Esophagus mucosa (tissue), 1 donor: ENCODE measurements around the gene ZNF778. TPM values are rescaled to one million over a fixed set of nuclear protein-coding genes. Genes with fewer than 3 reads are reported as not detected.
"Not testable (repeated sequence)": the region's sequence is repeated elsewhere in the genome, so short reads cannot be mapped to it uniquely, and the experiment has no call there.

Source experiments
- ATAC-seq: fragments of 200-7000 bp; cut with Tn5 transposase; one replicate; pipeline ENCODE4 v1.9.1; 2020
- total RNA-seq: library from RNA; stranded (reverse); gene quantifications from one replicate; pipeline ENCODE4 v1.2.4, GENCODE V29; 2023
- donor health status: DM: yes; HTN: yes; CAD: no.

ZNF778 gene
- total RNA-seq, 1 donor from 2014 or later, result 5.3 TPM

DNA sequence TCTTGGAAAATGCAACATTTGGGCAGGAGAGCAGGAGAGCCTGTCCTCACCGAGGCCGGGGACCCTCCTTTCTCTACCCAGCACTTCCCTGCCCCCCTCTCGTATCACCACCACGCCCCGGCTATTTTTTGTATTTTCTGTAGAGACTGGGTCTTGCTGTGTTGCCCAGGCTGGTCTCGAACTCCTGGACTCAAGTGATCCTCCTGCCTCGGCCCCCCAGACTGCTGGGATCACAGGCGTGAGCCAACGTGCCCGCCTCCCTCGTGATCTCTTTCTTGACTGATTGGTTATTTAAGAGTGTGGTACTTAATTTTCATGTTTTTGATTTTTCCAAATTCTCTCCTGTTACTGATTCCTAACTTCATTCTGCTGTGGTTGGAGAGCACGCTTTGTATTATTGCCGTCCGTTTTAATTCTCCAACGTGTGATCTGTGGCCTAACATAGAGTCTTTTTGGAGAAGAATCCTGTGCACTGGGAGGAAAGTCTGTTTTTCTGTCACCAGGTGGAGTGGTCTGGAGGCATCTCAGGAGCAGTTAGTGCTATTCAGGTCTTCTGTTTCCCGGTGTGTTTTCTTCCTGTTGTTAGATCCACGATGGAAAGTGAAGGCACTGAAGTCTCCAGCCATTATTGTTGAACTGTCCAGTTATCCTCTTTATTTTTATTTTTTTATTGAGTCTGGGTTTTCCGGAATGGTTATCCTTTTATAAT lies 40.4 kb downstream of the ZNF778 start:
- no peak for ATAC-seq

DNA sequence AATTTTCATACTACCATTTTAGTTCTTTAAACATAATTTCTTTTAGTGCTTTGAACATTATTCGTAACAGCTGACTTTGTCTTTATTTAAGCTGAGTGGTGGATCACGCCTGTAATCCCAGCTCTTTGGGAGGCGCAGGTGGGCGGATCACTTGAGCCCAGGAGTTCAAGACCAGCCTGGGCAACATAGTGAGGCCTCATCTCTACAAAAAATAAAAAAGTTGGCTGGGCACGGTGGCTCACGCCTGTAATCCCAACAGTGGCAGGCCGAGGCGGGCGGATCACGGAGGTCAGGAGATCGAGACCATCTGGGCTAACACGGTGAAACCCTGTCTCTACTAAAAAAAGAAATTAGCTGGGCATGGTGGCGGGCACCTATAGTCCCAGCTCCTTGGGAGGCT lies 42.4 kb downstream of the ZNF778 start:
- not testable (repeated sequence) for ATAC-seq

- no peak for ATAC-seq
Measured at GRCh38 chr16:89261691-89262563, 44.4 kb downstream of the ZNF778 start.

- no peak for ATAC-seq
Measured at GRCh38 chr16:89264800-89265550, 47.5 kb downstream of the ZNF778 start.

DNA sequence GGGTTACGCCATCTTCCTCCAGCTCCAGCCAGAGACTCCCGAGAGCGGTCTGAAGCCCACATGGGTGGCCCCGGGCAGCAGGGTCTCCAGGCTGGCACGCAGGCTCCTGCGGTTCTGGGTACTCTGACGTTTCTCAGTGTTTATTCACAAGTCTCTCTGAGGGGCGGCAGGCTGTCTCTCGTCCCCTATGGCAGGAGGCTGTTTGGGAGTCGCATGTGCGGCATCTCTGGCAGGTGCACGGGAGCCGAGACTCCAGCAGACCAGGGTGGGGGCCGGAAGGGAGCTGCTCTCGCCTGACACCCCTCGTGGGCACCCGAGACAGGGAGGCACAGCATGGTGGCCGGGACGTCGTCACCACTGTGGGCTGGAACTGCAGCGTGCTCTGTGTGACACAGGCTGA lies 48.1 kb downstream of the ZNF778 start:
- ATAC-seq, result no peak

GRCh38 chr16:89266521-89267134 lies 49.1 kb downstream of the ZNF778 start:
- peak; percentile 9 for ATAC-seq

GRCh38 chr16:89267746-89268145 lies 50.2 kb downstream of the ZNF778 start:
- not testable (repeated sequence) for ATAC-seq

GRCh38 chr16:89268585-89268984 lies 51.1 kb downstream of the ZNF778 start:
- peak; percentile 11 for ATAC-seq

GRCh38 chr16:89268987-89269735 lies 51.7 kb downstream of the ZNF778 start:
- no peak for ATAC-seq

GRCh38 chr16:89269805-89270665 lies 52.5 kb downstream of the ZNF778 start:
- ATAC-seq, result peak; percentile 38

- no peak for ATAC-seq
Measured at GRCh38 chr16:89270666-89271345, 53.3 kb downstream of the ZNF778 start.

DNA sequence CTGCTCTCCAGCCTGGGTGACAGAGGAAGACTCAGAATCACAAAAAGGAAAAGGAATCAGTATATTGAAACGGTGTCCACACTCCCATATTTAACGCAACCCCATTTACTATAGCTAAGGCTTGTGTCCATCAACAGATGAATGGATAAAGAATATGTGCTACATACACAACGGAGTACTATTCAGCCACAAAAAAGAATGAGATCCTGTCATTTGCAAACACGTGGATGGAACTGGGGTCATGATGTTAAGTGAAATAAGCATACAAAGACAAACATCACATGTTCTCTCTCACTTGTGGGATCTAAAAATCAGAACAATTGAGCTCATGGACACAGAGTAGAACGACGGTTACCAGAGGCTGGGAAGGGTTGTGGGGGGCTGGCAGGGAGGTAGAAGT lies 55.1 kb downstream of the ZNF778 start:
- ATAC-seq, result no peak

- no peak for ATAC-seq
Measured at GRCh38 chr16:89273741-89274472, 56.4 kb downstream of the ZNF778 start.

DNA sequence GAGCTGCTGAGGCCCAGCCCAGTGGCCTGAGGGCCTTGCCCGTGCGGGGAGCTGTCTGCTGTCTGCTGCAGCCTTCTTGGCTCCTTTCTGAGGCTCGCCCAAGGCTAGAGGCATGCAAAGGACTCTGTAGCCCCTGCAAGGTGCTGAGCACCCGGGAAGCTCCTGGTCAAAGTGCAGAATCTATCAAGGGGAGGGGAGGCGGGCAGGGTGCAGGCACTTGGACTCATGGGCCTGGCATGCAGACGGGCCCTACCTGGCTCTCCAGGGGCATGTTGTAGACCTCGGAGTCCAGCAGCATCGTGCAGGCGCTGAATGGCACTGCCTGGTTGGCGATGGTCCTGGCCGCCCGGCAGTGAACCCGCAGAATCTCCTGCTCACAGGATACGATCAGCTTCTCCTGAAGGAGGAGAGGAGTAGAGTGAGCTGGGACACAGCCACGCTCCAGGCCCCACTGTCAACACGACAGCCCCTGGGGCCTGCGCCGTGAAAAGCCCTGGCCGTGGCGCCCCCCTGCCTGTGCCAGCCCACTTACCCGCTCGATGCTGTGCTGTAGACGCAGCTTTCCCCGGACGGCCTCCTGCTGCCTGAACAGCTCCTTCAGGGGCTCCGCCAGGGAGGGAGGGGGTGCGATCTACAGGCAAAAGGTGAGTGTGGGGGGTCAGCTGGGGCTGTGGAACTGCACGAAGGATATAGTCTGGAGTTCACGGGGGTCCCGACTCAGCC lies 57.2 kb downstream of the ZNF778 start:
- ATAC-seq, result no peak

GRCh38 chr16:89275284-89275584 lies 57.7 kb downstream of the ZNF778 start:
- ATAC-seq, result no peak

GRCh38 chr16:89275837-89276720 lies 58.6 kb downstream of the ZNF778 start:
- ATAC-seq, result no peak

DNA sequence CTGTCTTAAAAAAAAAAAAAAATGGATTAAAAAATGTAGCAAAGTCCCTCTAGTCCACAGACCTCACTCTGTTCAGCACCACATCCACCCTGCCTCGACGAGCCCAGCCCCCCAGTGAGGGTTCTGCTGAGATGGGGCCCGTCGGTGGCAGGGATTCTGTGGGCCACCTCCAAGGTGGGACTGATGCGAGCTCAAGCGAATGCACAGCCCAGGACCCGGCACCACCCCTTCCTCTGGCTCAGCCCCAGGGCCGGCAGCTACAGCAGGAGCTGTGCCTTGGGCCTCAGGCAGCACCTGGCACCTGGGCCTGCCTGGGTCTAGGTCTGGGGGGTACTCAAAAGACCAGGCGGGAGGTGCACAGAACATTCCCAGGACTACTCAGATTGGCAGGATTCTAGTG lies 59.5 kb downstream of the ZNF778 start:
- no peak for ATAC-seq
